H1 (cell line): ENCODE data around the gene AGBL1.

ENCODE experiments used
- ASH2L ChIP-seq: fragments of 200-600, 300-600 bp; sonication (generic); IDR thresholded peaks from one replicate; pipeline ENCODE4 v1.7.1; 2017; ENCODE audit warnings: low read length
- CHD1 ChIP-seq: IDR thresholded peaks from 2 replicates; pipeline ENCODE4 v1.6.1; 2012; ENCODE audit warnings: low read depth, low read length, improper control_type of control experiment
- EP300 ChIP-seq, 2 experiments: IDR thresholded peaks; 1 replicate in 1 of 2; 2 replicates in 1 of 2; pipeline ENCODE4 v1.6.1; 2011 to 2012; ENCODE audit warnings: low read depth in 2 of 2, low read length in 2 of 2, mild to moderate bottlenecking in 2 of 2, borderline replicate concordance in 1 of 2, inconsistent platforms in 1 of 2, moderate library complexity in 1 of 2
- KDM5A ChIP-seq: fragments of 200-600 bp; IDR thresholded peaks from 2 replicates; pipeline ENCODE4 v1.7.1; 2012; ENCODE audit warnings: mild to moderate bottlenecking, low read length, inconsistent platforms, mixed read lengths
- POLR2AphosphoS5 ChIP-seq: IDR thresholded peaks from 2 replicates; pipeline ENCODE4 v1.6.1; 2011; ENCODE audit warnings: low read depth, low read length
- RAD21 ChIP-seq, 2 experiments: IDR thresholded peaks in 1 of 2; conservative IDR thresholded peaks in 1 of 2; 2 replicates each; pipeline ENCODE4 v1.6.1; 2011; ENCODE audit warnings: low read depth in 2 of 2, low read length in 2 of 2, improper control_type of control experiment in 1 of 2, inconsistent platforms in 1 of 2, mild to moderate bottlenecking in 1 of 2, moderate library complexity in 1 of 2

DNA sequence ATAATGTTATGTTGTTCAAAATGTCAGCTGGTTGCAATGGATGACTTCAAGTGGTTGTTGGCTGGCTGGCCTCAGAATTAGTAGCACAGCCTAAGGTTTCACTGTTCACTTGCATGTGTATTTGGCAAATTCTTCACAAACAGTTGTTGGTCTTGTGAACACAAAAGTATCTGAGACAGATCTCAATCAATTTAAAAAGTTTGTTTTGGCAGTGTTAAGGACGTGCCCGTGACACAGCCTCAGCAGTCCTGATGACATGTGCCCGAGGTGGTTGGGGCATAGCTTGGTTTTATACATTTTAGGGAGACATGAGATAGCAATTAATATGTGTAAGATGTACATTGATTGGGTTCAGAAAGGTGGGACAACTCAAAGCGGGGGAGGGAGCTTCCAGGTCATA is 436.0 kb downstream of the AGBL1 start:
- TF ChIP-seq KDM5A (no peak), RAD21 (IDR thresholded peaks at IDR 0.05 in 1 of 2, conservative IDR thresholded peaks at IDR 0.05 in 1 of 2; ENCODE audit: low read depth in 2 of 2, low read length in 2 of 2) (no peak), CHD1 (no peak), ASH2L (no peak), EP300 (IDR thresholded peaks at IDR 0.05; ENCODE audit: borderline replicate concordance in 1 of 2, low read depth in 2 of 2, low read length in 2 of 2) (no peak), POLR2AphosphoS5 (no peak)
